Measurements from ENCODE around the gene DCLK2. TPM values are rescaled to one million over a fixed set of nuclear protein-coding genes. Genes with fewer than 3 reads are reported as not detected.

The DCLK2 gene
- total RNA-seq, 1 donor from 2014 or later, result 49.2 TPM

- H3K27ac Mint-ChIP-seq, result no peak overlapping the region
- no peak for DNase-seq (ENCODE audit: low spot score in 2 of 2, unreplicated experiment in 2 of 2)
- no peaks in the 10 kb centered on the region for H3K36me3 Mint-ChIP-seq
- no peaks in the 10 kb centered on the region for H3K27me3 Mint-ChIP-seq (ENCODE audit: low read depth)
- no peaks in the 10 kb centered on the region for H3K9me3 Mint-ChIP-seq
- TF ChIP-seq, protein P1, sequence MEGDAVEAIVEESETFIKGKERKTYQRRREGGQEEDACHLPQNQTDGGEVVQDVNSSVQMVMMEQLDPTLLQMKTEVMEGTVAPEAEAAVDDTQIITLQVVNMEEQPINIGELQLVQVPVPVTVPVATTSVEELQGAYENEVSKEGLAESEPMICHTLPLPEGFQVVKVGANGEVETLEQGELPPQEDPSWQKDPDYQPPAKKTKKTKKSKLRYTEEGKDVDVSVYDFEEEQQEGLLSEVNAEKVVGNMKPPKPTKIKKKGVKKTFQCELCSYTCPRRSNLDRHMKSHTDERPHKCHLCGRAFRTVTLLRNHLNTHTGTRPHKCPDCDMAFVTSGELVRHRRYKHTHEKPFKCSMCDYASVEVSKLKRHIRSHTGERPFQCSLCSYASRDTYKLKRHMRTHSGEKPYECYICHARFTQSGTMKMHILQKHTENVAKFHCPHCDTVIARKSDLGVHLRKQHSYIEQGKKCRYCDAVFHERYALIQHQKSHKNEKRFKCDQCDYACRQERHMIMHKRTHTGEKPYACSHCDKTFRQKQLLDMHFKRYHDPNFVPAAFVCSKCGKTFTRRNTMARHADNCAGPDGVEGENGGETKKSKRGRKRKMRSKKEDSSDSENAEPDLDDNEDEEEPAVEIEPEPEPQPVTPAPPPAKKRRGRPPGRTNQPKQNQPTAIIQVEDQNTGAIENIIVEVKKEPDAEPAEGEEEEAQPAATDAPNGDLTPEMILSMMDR (IDR thresholded peaks at IDR 0.05; ENCODE audit: unreplicated experiment), result no peak
- H3K4me3 Mint-ChIP-seq, result no peak overlapping the region
- peaks cover 17% of the 10 kb centered on the region for H3K4me1 Mint-ChIP-seq
Measured at GRCh38 chr4:150306719-150307118, 228.5 kb downstream of the DCLK2 start.
